Stimulated activated effector memory CD8-positive, alpha-beta T cell treated with anti-CD3 and anti-CD28 coated beads, Interleukin-12 subunit alpha, Interleukin-12 subunit beta, amount 100 ng/mL, for 72 hours (primary cell): Measurements from ENCODE around the gene ZP1.
A peak's percentile ranks its signal among the peaks of the same experiment; 100 is the strongest.
"Not testable (repeated sequence)": the region's sequence is repeated elsewhere in the genome, so short reads cannot be mapped to it uniquely, and the experiment has no call there.

Experiments used
- ATAC-seq: fragments of 150-1000 bp; cut with Tn5 transposase; 2 replicates; pipeline ENCODE4 v1.10.0; 2021
- DNase-seq, 2 donors: peaks; one replicate each; pipeline ENCODE4 v3.0.0; 2021 to 2022; ENCODE audit warnings: low spot score in 2 of 2
- H3K27ac Mint-ChIP-seq: one replicate; pipeline ENCODE4 v1.8.0; 2022; ENCODE audit warnings: mild to moderate bottlenecking, mixed read lengths
- H3K36me3 Mint-ChIP-seq: one replicate; pipeline ENCODE4 v1.8.0; 2022; ENCODE audit warnings: mild to moderate bottlenecking, mixed read lengths
- H3K4me1 Mint-ChIP-seq: one replicate; pipeline ENCODE4 v1.8.0; 2022; ENCODE audit warnings: mixed read lengths
- H3K4me3 Mint-ChIP-seq: one replicate; pipeline ENCODE4 v1.8.0; 2022; ENCODE audit warnings: mild to moderate bottlenecking, mixed read lengths
- H3K9me3 Mint-ChIP-seq: one replicate; pipeline ENCODE4 v1.8.0; 2022; ENCODE audit warnings: mixed read lengths

The ZP1 gene

GRCh38 chr11:60905047-60905446 lies 37.7 kb downstream of the ZP1 start:
- Mint-ChIP-seq H3K27ac (peak overlapping the region; percentile 94), H3K9me3 (no peaks in the 10 kb centered on the region)

GRCh38 chr11:60905551-60906113 lies 38.3 kb downstream of the ZP1 start:
- no peak for DNase-seq
- peaks cover 41% of the 10 kb centered on the region for H3K36me3 Mint-ChIP-seq
- peak overlapping the region; percentile 94 for H3K27ac Mint-ChIP-seq
- peaks cover 40% of the 10 kb centered on the region for H3K4me1 Mint-ChIP-seq
- peak overlapping the region; percentile 86 for H3K4me3 Mint-ChIP-seq
- H3K9me3 Mint-ChIP-seq = no peaks in the 10 kb centered on the region
- ATAC-seq = peak; percentile 31

More at GRCh38 chr11:60905047-60905446, 37.7 kb downstream of the ZP1 start:
- no peak for DNase-seq
- Mint-ChIP-seq H3K4me3 (peak overlapping the region; percentile 86), H3K36me3 (peaks cover 47% of the 10 kb centered on the region), H3K4me1 (peaks cover 35% of the 10 kb centered on the region)
- ATAC-seq = no peak

- peaks cover 34% of the 10 kb centered on the region for H3K36me3 Mint-ChIP-seq
- H3K4me1 Mint-ChIP-seq = peaks cover 42% of the 10 kb centered on the region
- ATAC-seq (peak; percentile 94), DNase-seq (peak; percentile 100)
- peak within 1 kb of the TSS; percentile 86 for H3K4me3 Mint-ChIP-seq
- H3K9me3 Mint-ChIP-seq = no peaks in the 10 kb centered on the region
- H3K27ac Mint-ChIP-seq = peak within 1 kb of the TSS; percentile 94
Measured at GRCh38 chr11:60906132-60906972, 39.0 kb downstream of the ZP1 start, which contains the start of gene PRPF19. TSS of gene PRPF19 (minus strand) at chr11:60906585. CDS start at chr11:60906382, 203 bp downstream.

GRCh38 chr11:60908803-60909202 lies 41.5 kb downstream of the ZP1 start:
- Mint-ChIP-seq H3K27ac (peak overlapping the region; percentile 6), H3K9me3 (no peaks in the 10 kb centered on the region), H3K36me3 (peaks cover 10% of the 10 kb centered on the region), H3K4me3 (no peak overlapping the region), H3K4me1 (peaks cover 51% of the 10 kb centered on the region)
- no peak for DNase-seq
- no peak for ATAC-seq

- Mint-ChIP-seq H3K36me3 (peaks cover 15% of the 10 kb centered on the region), H3K4me1 (peaks cover 47% of the 10 kb centered on the region), H3K27ac (peak overlapping the region; percentile 6)
- H3K9me3 Mint-ChIP-seq, H3K4me3 Mint-ChIP-seq, ATAC-seq, DNase-seq: not testable (repeated sequence)
Measured at GRCh38 chr11:60909680-60910280, 42.4 kb downstream of the ZP1 start.

GRCh38 chr11:60910281-60910687 lies 42.9 kb downstream of the ZP1 start:
- no peak for DNase-seq
- Mint-ChIP-seq H3K36me3 (peaks cover 18% of the 10 kb centered on the region), H3K9me3 (no peaks in the 10 kb centered on the region), H3K4me3 (no peak overlapping the region), H3K4me1 (peaks cover 49% of the 10 kb centered on the region), H3K27ac (no peak overlapping the region)
- ATAC-seq = no peak

GRCh38 chr11:60910711-60911380 lies 43.5 kb downstream of the ZP1 start:
- H3K4me3 Mint-ChIP-seq = no peak overlapping the region
- ATAC-seq (no peak), DNase-seq (no peak)
- peaks cover 49% of the 10 kb centered on the region for H3K4me1 Mint-ChIP-seq
- peaks cover 21% of the 10 kb centered on the region for H3K36me3 Mint-ChIP-seq
- no peaks in the 10 kb centered on the region for H3K9me3 Mint-ChIP-seq
- peak overlapping the region; percentile 24 for H3K27ac Mint-ChIP-seq

GRCh38 chr11:60912223-60912850 lies 45.0 kb downstream of the ZP1 start:
- peak overlapping the region; percentile 96 for H3K4me3 Mint-ChIP-seq
- DNase-seq (peak in 1 of 2 donors; percentile 56), ATAC-seq (no peak)
- H3K36me3 Mint-ChIP-seq = peaks cover 18% of the 10 kb centered on the region
- H3K4me1 Mint-ChIP-seq = peaks cover 64% of the 10 kb centered on the region
- H3K27ac Mint-ChIP-seq = peak overlapping the region; percentile 77
- H3K9me3 Mint-ChIP-seq = no peaks in the 10 kb centered on the region

- Mint-ChIP-seq H3K9me3 (no peaks in the 10 kb centered on the region), H3K4me3 (peak overlapping the region; percentile 96), H3K36me3 (peaks cover 18% of the 10 kb centered on the region), H3K4me1 (peaks cover 65% of the 10 kb centered on the region), H3K27ac (peak overlapping the region; percentile 97)
- DNase-seq (no peak), ATAC-seq (no peak)
Measured at GRCh38 chr11:60912851-60913528, 45.6 kb downstream of the ZP1 start.

- ATAC-seq = peak; percentile 81
- Mint-ChIP-seq H3K9me3 (no peaks in the 10 kb centered on the region), H3K36me3 (peaks cover 18% of the 10 kb centered on the region), H3K4me3 (peak within 1 kb of the TSS; percentile 96), H3K27ac (peak within 1 kb of the TSS; percentile 97), H3K4me1 (peaks cover 65% of the 10 kb centered on the region)
- peak; percentile 69 to 94 for DNase-seq
Measured at GRCh38 chr11:60913793-60914632, 46.7 kb downstream of the ZP1 start, which contains the start of gene TMEM109. TSS of gene TMEM109 (plus strand) at chr11:60914158. CDS start at chr11:60919694, 5,536 bp downstream.

GRCh38 chr11:60914633-60915247 lies 47.4 kb downstream of the ZP1 start:
- Mint-ChIP-seq H3K27ac (peak overlapping the region; percentile 97), H3K9me3 (no peaks in the 10 kb centered on the region), H3K36me3 (peaks cover 25% of the 10 kb centered on the region), H3K4me1 (peaks cover 68% of the 10 kb centered on the region), H3K4me3 (peak overlapping the region; percentile 96)
- ATAC-seq (peak; percentile 47), DNase-seq (peak in 1 of 2 donors; percentile 78)

GRCh38 chr11:60915248-60915914 lies 48.0 kb downstream of the ZP1 start:
- Mint-ChIP-seq H3K36me3 (peaks cover 31% of the 10 kb centered on the region), H3K4me3 (peak overlapping the region; percentile 96), H3K9me3 (no peaks in the 10 kb centered on the region), H3K4me1 (peaks cover 66% of the 10 kb centered on the region), H3K27ac (peak overlapping the region; percentile 29)
- ATAC-seq = peak; percentile 73
- DNase-seq = peak; percentile 46 to 89
